HG02938 (cell line): ENCODE data around the gene CAMSAP2.

ENCODE experiments used
- ATAC-seq: cut with Tn5 transposase; IDR thresholded peaks from one replicate; pipeline ENCODE4 v1.9.1; 2021; ENCODE audit warnings: mild to moderate bottlenecking, moderate library complexity; ENCODE audit not compliant: unreplicated experiment

Gene CAMSAP2

GRCh38 chr1:200895801-200896530, 157.3 kb downstream of the CAMSAP2 start:
- no peak for ATAC-seq

- no peak for ATAC-seq
Observed at GRCh38 chr1:200896531-200897196, 158.0 kb downstream of the CAMSAP2 start.

- ATAC-seq: no peak
Observed at GRCh38 chr1:200897259-200897658, 158.6 kb downstream of the CAMSAP2 start.

GRCh38 chr1:200899015-200899386, 160.3 kb downstream of the CAMSAP2 start:
- no peak for ATAC-seq

- ATAC-seq: no peak
Observed at GRCh38 chr1:200899451-200899915, 160.8 kb downstream of the CAMSAP2 start.

GRCh38 chr1:200899954-200900867, 161.5 kb downstream of the CAMSAP2 start:
- no peak for ATAC-seq

- no peak for ATAC-seq
Observed at GRCh38 chr1:200900877-200901276, 162.2 kb downstream of the CAMSAP2 start.

- no peak for ATAC-seq
Observed at GRCh38 chr1:200901350-200901749, 162.7 kb downstream of the CAMSAP2 start.

GRCh38 chr1:200901796-200902444, 163.2 kb downstream of the CAMSAP2 start:
- ATAC-seq: no peak

- ATAC-seq: no peak
Observed at GRCh38 chr1:200903793-200904192, 165.1 kb downstream of the CAMSAP2 start.

- no peak for ATAC-seq
Observed at GRCh38 chr1:200904772-200905171, 166.1 kb downstream of the CAMSAP2 start.

- ATAC-seq: no peak
Observed at GRCh38 chr1:200905411-200906052, 166.8 kb downstream of the CAMSAP2 start.

- no peak for ATAC-seq
Observed at GRCh38 chr1:200906491-200906890, 167.8 kb downstream of the CAMSAP2 start.

GRCh38 chr1:200907611-200908097, 169.0 kb downstream of the CAMSAP2 start:
- peak; percentile 71 for ATAC-seq

- no peak for ATAC-seq
Observed at GRCh38 chr1:200908191-200908868, 169.6 kb downstream of the CAMSAP2 start.

GRCh38 chr1:200909071-200909470, 170.4 kb downstream of the CAMSAP2 start:
- ATAC-seq: no peak

- peak; percentile 43 for ATAC-seq
Observed at GRCh38 chr1:200909757-200910239, 171.1 kb downstream of the CAMSAP2 start.
